WTC11 (cell line): ENCODE measurements around the gene EMILIN1. TPM values are rescaled to one million over a fixed set of nuclear protein-coding genes. Genes with fewer than 3 reads are reported as not detected.

ENCODE experiments used
- ATAC-seq: fragments of 200-7000 bp; cut with Tn5 transposase; 2 replicates; pipeline ENCODE4 v1.10.0; 2021; ENCODE audit warnings: mild to moderate bottlenecking, moderate library complexity
- CTCF ChIA-PET: fragments of 300-600 bp; sonication (Branson Sonifier 250); formaldehyde crosslinking; loops from one replicate; lab custom pipeline; 2021; ENCODE audit warnings: antibody characterized with exemption; lab: Charles Lee
- POLR2A ChIA-PET: fragments of 350-600 bp; sonication (Branson Sonifier 250); formaldehyde crosslinking; loops from one replicate; lab custom pipeline; 2021; ENCODE audit warnings: antibody characterized with exemption; lab: Charles Lee
- DNase-seq: peaks from one replicate; pipeline ENCODE4 v3.0.0; 2021; ENCODE audit warnings: low spot score
- H3K27ac Mint-ChIP-seq: 2 replicates; pipeline ENCODE4 v1.8.0; 2021; ENCODE audit warnings: mixed read lengths
- H3K27me3 Mint-ChIP-seq: 2 replicates; pipeline ENCODE4 v1.8.0; 2021; ENCODE audit warnings: low read depth, mild to moderate bottlenecking, moderate library complexity, mixed read lengths
- H3K36me3 Mint-ChIP-seq: 2 replicates; pipeline ENCODE4 v1.8.0; 2021; ENCODE audit warnings: mixed read lengths
- H3K4me1 Mint-ChIP-seq: 2 replicates; pipeline ENCODE4 v1.8.0; 2022; ENCODE audit warnings: mixed read lengths
- H3K4me3 Mint-ChIP-seq: 2 replicates; pipeline ENCODE4 v1.8.0; 2021; ENCODE audit warnings: mild to moderate bottlenecking, moderate library complexity, mixed read lengths
- H3K9me3 Mint-ChIP-seq: 2 replicates; pipeline ENCODE4 v1.8.0; 2021; ENCODE audit warnings: mixed read lengths
- CBFB ChIP-seq: sonication (generic); formaldehyde crosslinking; IDR thresholded peaks from 2 replicates; pipeline ENCODE4 v1.8.1; 2022; ENCODE audit warnings: mild to moderate bottlenecking, low read depth, missing genetic modification reagents
- CREM ChIP-seq: sonication (generic); formaldehyde crosslinking; IDR thresholded peaks from 2 replicates; pipeline ENCODE4 v1.8.1; 2022; ENCODE audit warnings: mild to moderate bottlenecking, missing genetic modification reagents, moderate library complexity
- ERG ChIP-seq: fragments of 250-450 bp; sonication (Bioruptor Pico); IDR thresholded peaks from 2 replicates; pipeline ENCODE4 v1.8.0; 2021; ENCODE audit warnings: mild to moderate bottlenecking
- FOXK1 ChIP-seq: sonication (generic); formaldehyde crosslinking; IDR thresholded peaks from 2 replicates; pipeline ENCODE4 v1.8.0; 2022; ENCODE audit warnings: mild to moderate bottlenecking, moderate library complexity, missing genetic modification reagents
- GTF2I ChIP-seq: fragments of 250-450 bp; sonication (Bioruptor Pico); conservative IDR thresholded peaks from 2 replicates; pipeline ENCODE4 v1.4.0; 2021; ENCODE audit warnings: mild to moderate bottlenecking
- HMGA2 ChIP-seq: fragments of 250-450 bp; sonication (Bioruptor Pico); IDR thresholded peaks from 2 replicates; pipeline ENCODE4 v1.4.0; 2021; ENCODE audit warnings: mild to moderate bottlenecking, moderate library complexity
- JAZF1 ChIP-seq: fragments of 250-450 bp; sonication (Bioruptor Pico); IDR thresholded peaks from 2 replicates; pipeline ENCODE4 v1.9.0; 2021; ENCODE audit warnings: moderate library complexity, mild to moderate bottlenecking, inconsistent platforms
- JUN ChIP-seq: sonication (generic); formaldehyde crosslinking; IDR thresholded peaks from 2 replicates; pipeline ENCODE4 v1.8.0; 2023; ENCODE audit warnings: mild to moderate bottlenecking, missing genetic modification reagents
- MAX ChIP-seq: sonication (generic); formaldehyde crosslinking; IDR thresholded peaks from 2 replicates; pipeline ENCODE4 v1.8.0; 2022; ENCODE audit warnings: mild to moderate bottlenecking, missing genetic modification reagents
- MLX ChIP-seq: sonication (generic); formaldehyde crosslinking; IDR thresholded peaks from 2 replicates; pipeline ENCODE4 v1.8.1; 2023; ENCODE audit warnings: mild to moderate bottlenecking, missing genetic modification reagents, moderate library complexity
- MXD4 ChIP-seq: fragments of 250-450 bp; sonication (Bioruptor Pico); IDR thresholded peaks from 2 replicates; pipeline ENCODE4 v1.8.0; 2021; ENCODE audit warnings: mild to moderate bottlenecking, moderate library complexity, borderline replicate concordance
- NFYB ChIP-seq: sonication (generic); formaldehyde crosslinking; conservative IDR thresholded peaks from 2 replicates; pipeline ENCODE4 v1.8.0; 2022; ENCODE audit warnings: low read depth, missing genetic modification reagents
- NR2C2 ChIP-seq: sonication (generic); formaldehyde crosslinking; IDR thresholded peaks from 2 replicates; pipeline ENCODE4 v1.8.0; 2022; ENCODE audit warnings: mild to moderate bottlenecking, missing genetic modification reagents
- RELA ChIP-seq: sonication (generic); formaldehyde crosslinking; IDR thresholded peaks from 2 replicates; pipeline ENCODE4 v1.8.1; 2022; ENCODE audit warnings: missing genetic modification reagents, mild to moderate bottlenecking, borderline replicate concordance
- ZNF138 ChIP-seq: sonication (generic); formaldehyde crosslinking; conservative IDR thresholded peaks from 2 replicates; pipeline ENCODE4 v1.8.1; 2022; ENCODE audit warnings: mild to moderate bottlenecking, moderate library complexity, missing genetic modification reagents
- ZNF263 ChIP-seq: sonication (generic); formaldehyde crosslinking; IDR thresholded peaks from 2 replicates; pipeline ENCODE4 v1.8.1; 2022; ENCODE audit warnings: low read depth, mild to moderate bottlenecking, moderate library complexity, missing genetic modification reagents
- ZNF423 ChIP-seq: fragments of 250-450 bp; sonication (Bioruptor Pico); IDR thresholded peaks from 2 replicates; pipeline ENCODE4 v2.1.2; 2022; ENCODE audit warnings: mild to moderate bottlenecking, moderate library complexity
- ZNF425 ChIP-seq: fragments of 250-450 bp; sonication (Bioruptor Pico); conservative IDR thresholded peaks from 2 replicates; pipeline ENCODE4 v1.9.0; 2021; ENCODE audit warnings: mild to moderate bottlenecking
- total RNA-seq: library from RNA; stranded (reverse); gene quantifications from 3 replicates; pipeline ENCODE4 v1.2.3, GENCODE V29; 2021
- TF ChIP-seq, protein P1 (sequence below): sonication (generic); formaldehyde crosslinking; conservative IDR thresholded peaks from 2 replicates; pipeline ENCODE4 v1.8.1; 2023; ENCODE audit warnings: mild to moderate bottlenecking, low read depth, missing genetic modification reagents, moderate library complexity
- TF ChIP-seq, protein P2 (sequence below): fragments of 250-450 bp; sonication (Bioruptor Pico); IDR thresholded peaks from 2 replicates; pipeline ENCODE4 v2.1.2; 2022; ENCODE audit warnings: mild to moderate bottlenecking, moderate library complexity
- TF ChIP-seq, protein P3 (sequence below): fragments of 250-450 bp; sonication (Bioruptor Pico); IDR thresholded peaks from 2 replicates; pipeline ENCODE4 v1.9.0; 2021; ENCODE audit warnings: mild to moderate bottlenecking
- TF ChIP-seq, protein P4 (sequence below): fragments of 200-600 bp; IDR thresholded peaks from 2 replicates; pipeline ENCODE4 v1.8.0; 2022; ENCODE audit warnings: antibody characterized with exemption

Gene EMILIN1
- total RNA-seq, 1 experiment from 2014 or later = 3.5 TPM

- TF ChIP-seq HMGA2 (CRISPR knock-in tag) (no peak), ZNF263 (no peak), FOXK1 (CRISPR knock-in tag) (0 out of 2 replicates have a peak, but pooled peaks have one; percentile 26), JUN (CRISPR knock-in tag) (0 out of 2 replicates have a peak, but pooled peaks have one; percentile 24)
- TF ChIP-seq, protein P1, sequence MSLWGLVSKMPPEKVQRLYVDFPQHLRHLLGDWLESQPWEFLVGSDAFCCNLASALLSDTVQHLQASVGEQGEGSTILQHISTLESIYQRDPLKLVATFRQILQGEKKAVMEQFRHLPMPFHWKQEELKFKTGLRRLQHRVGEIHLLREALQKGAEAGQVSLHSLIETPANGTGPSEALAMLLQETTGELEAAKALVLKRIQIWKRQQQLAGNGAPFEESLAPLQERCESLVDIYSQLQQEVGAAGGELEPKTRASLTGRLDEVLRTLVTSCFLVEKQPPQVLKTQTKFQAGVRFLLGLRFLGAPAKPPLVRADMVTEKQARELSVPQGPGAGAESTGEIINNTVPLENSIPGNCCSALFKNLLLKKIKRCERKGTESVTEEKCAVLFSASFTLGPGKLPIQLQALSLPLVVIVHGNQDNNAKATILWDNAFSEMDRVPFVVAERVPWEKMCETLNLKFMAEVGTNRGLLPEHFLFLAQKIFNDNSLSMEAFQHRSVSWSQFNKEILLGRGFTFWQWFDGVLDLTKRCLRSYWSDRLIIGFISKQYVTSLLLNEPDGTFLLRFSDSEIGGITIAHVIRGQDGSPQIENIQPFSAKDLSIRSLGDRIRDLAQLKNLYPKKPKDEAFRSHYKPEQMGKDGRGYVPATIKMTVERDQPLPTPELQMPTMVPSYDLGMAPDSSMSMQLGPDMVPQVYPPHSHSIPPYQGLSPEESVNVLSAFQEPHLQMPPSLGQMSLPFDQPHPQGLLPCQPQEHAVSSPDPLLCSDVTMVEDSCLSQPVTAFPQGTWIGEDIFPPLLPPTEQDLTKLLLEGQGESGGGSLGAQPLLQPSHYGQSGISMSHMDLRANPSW (CRISPR knock-in tag) = no peak
These were observed 28.8 kb upstream of the EMILIN1 start (continued) for GRCh38 chr2:27049422-27050280.

GRCh38 chr2:27050281-27050995 lies 28.0 kb upstream of the EMILIN1 start:
- peaks cover 10% of the 10 kb centered on the region for H3K27me3 Mint-ChIP-seq
- peaks cover 3% of the 10 kb centered on the region; the same call in 1 of the 2 replicates for H3K9me3 Mint-ChIP-seq
- CTCF ChIA-PET = interaction anchor here (0.6 to 4.4 kb wide), 19 partner anchors 9 to 473 kb away, joined by 3 to 38 read pairs (median 6); partner anchors contain the start of genes KHK and OST4
- ATAC-seq (peak; percentile 84), DNase-seq (peak; percentile 95)
- POLR2A ChIA-PET = interaction anchor here (0.6 to 4.0 kb wide), 12 partner anchors 10 to 1012 kb away, joined by 3 to 27 read pairs (median 4); partner anchors contain the start of genes KHK, OST4 and TMEM214
- peak overlapping the region; percentile 93 for H3K4me3 Mint-ChIP-seq
- H3K27ac Mint-ChIP-seq = peak overlapping the region; percentile 98
- peaks cover 12% of the 10 kb centered on the region for H3K4me1 Mint-ChIP-seq
- H3K36me3 Mint-ChIP-seq = peaks cover 12% of the 10 kb centered on the region
- no peak for TF ChIP-seq JAZF1
- no peak for TF ChIP-seq MXD4 (CRISPR knock-in tag)
- no peak for TF ChIP-seq ZNF425
- no peak for TF ChIP-seq NFYB (CRISPR knock-in tag)
- TF ChIP-seq NR2C2 (CRISPR knock-in tag) = no peak
- TF ChIP-seq MLX (CRISPR knock-in tag) = no peak
- TF ChIP-seq, protein P2, sequence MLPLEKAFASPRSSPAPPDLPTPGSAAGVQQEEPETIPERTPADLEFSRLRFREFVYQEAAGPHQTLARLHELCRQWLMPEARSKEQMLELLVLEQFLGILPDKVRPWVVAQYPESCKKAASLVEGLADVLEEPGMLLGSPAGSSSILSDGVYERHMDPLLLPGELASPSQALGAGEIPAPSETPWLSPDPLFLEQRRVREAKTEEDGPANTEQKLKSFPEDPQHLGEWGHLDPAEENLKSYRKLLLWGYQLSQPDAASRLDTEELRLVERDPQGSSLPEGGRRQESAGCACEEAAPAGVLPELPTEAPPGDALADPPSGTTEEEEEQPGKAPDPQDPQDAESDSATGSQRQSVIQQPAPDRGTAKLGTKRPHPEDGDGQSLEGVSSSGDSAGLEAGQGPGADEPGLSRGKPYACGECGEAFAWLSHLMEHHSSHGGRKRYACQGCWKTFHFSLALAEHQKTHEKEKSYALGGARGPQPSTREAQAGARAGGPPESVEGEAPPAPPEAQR (CRISPR knock-in tag) = no peak
- no peak for TF ChIP-seq CBFB (CRISPR knock-in tag)
- no peak for TF ChIP-seq ZNF138 (CRISPR knock-in tag)
- TF ChIP-seq, protein P3, sequence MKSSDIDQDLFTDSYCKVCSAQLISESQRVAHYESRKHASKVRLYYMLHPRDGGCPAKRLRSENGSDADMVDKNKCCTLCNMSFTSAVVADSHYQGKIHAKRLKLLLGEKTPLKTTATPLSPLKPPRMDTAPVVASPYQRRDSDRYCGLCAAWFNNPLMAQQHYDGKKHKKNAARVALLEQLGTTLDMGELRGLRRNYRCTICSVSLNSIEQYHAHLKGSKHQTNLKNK (CRISPR knock-in tag) = no peak
- no peak for TF ChIP-seq RELA (CRISPR knock-in tag)
- TF ChIP-seq, protein P4, sequence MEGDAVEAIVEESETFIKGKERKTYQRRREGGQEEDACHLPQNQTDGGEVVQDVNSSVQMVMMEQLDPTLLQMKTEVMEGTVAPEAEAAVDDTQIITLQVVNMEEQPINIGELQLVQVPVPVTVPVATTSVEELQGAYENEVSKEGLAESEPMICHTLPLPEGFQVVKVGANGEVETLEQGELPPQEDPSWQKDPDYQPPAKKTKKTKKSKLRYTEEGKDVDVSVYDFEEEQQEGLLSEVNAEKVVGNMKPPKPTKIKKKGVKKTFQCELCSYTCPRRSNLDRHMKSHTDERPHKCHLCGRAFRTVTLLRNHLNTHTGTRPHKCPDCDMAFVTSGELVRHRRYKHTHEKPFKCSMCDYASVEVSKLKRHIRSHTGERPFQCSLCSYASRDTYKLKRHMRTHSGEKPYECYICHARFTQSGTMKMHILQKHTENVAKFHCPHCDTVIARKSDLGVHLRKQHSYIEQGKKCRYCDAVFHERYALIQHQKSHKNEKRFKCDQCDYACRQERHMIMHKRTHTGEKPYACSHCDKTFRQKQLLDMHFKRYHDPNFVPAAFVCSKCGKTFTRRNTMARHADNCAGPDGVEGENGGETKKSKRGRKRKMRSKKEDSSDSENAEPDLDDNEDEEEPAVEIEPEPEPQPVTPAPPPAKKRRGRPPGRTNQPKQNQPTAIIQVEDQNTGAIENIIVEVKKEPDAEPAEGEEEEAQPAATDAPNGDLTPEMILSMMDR = no peak
- no peak for TF ChIP-seq ZNF423 (CRISPR knock-in tag)
- no peak for TF ChIP-seq CREM (CRISPR knock-in tag)
- no peak for TF ChIP-seq ERG (CRISPR knock-in tag)
- peak; percentile 72 for TF ChIP-seq MAX (CRISPR knock-in tag)
- no peak for TF ChIP-seq GTF2I (CRISPR knock-in tag)
- peak; percentile 74 for TF ChIP-seq HMGA2 (CRISPR knock-in tag)
